B cell (primary cell): Measurements from ENCODE around the gene IRX4. TPM values are rescaled to one million over a fixed set of nuclear protein-coding genes. Genes with fewer than 3 reads are reported as not detected.

Experiments
- ATAC-seq: fragments of 200-7000 bp; cut with Tn5 transposase; one replicate; pipeline ENCODE4 v1.10.0; 2021; ENCODE audit warnings: low read depth, mild to moderate bottlenecking, moderate number of reproducible peaks, moderate library complexity
- CTCF ChIA-PET: fragments of 350-600 bp; sonication (Branson Sonifier 250); formaldehyde crosslinking; loops from one replicate; lab custom pipeline; 2021; ENCODE audit warnings: antibody characterized with exemption, inconsistent platforms; lab: Charles Lee
- POLR2A ChIA-PET: fragments of 350-600 bp; sonication (Branson Sonifier 250); formaldehyde crosslinking; loops from one replicate; lab custom pipeline; 2021; ENCODE audit warnings: antibody characterized with exemption; lab: Charles Lee
- DNase-seq: peaks from one replicate; pipeline ENCODE4 v3.0.0; 2013
- H2AFZ ChIP-seq: 2 replicates; pipeline ENCODE4 v1.6.1; 2012; ENCODE audit warnings: mild to moderate bottlenecking, low read depth, low read length; ENCODE audit not compliant: insufficient read depth, poor library complexity, severe bottlenecking
- H3K27ac ChIP-seq, 2 donors: 1 replicate in 1 of 2; 2 replicates in 1 of 2; pipeline ENCODE4 v1.5.1; 2012 to 2013; ENCODE audit warnings: low read length in 2 of 2, mild to moderate bottlenecking in 2 of 2, moderate library complexity in 1 of 2
- H3K27me3 ChIP-seq, 4 experiments: fragments of 200-600 bp in 1 of 4; sonication (generic) in 1 of 4; replicated peaks in 1 of 4; 1 replicate in 2 of 4; 2 replicates in 2 of 4; pipeline versions ENCODE4 v1.6.1 to v1.7.0; 2013 to 2016; ENCODE audit warnings: low read length in 3 of 4, mild to moderate bottlenecking in 2 of 4, mixed read lengths in 1 of 4, moderate library complexity in 1 of 4; ENCODE audit not compliant: insufficient read depth in 4 of 4, control insufficient read depth in 3 of 4; ENCODE audit errors: control extremely low read depth in 1 of 4
- H3K36me3 ChIP-seq, 2 experiments: replicated peaks in 1 of 2; 1 replicate in 1 of 2; 2 replicates in 1 of 2; pipeline versions ENCODE4 v1.6.1 to v1.7.1; 2013; ENCODE audit warnings: low read length in 1 of 2; ENCODE audit not compliant: insufficient read depth in 2 of 2, control insufficient read depth in 1 of 2; ENCODE audit errors: control extremely low read depth in 1 of 2, extremely low read depth in 1 of 2
- H3K4me1 ChIP-seq, 2 donors: fragments of 200-600 bp in 1 of 2; sonication (generic) in 1 of 2; 1 replicate in 1 of 2; 2 replicates in 1 of 2; pipeline versions ENCODE4 v1.5.1 to v1.6.1; 2013 to 2017; ENCODE audit warnings: low read length in 2 of 2; ENCODE audit not compliant: control insufficient read depth in 2 of 2, insufficient read depth in 2 of 2
- H3K4me2 ChIP-seq: replicated peaks from 2 replicates; pipeline ENCODE3; 2012; ENCODE audit warnings: mild to moderate bottlenecking, low read depth, low read length; ENCODE audit not compliant: poor library complexity, severe bottlenecking
- H3K4me3 ChIP-seq, 5 experiments: fragments of 200-600 bp in 1 of 5; sonication (generic) in 1 of 5; 1 replicate in 3 of 5; 2 replicates in 2 of 5; pipeline versions ENCODE4 v1.5.1 to v1.7.0; 2011 to 2016; ENCODE audit warnings: low read length in 4 of 5, mild to moderate bottlenecking in 4 of 5, low read depth in 2 of 5, control low read depth in 1 of 5, moderate library complexity in 1 of 5; ENCODE audit not compliant: insufficient read depth in 1 of 5; ENCODE audit errors: control extremely low read depth in 1 of 5, extremely low read depth in 1 of 5
- H3K79me2 ChIP-seq: fragments of 200-600 bp; sonication (generic); one replicate; pipeline ENCODE4 v1.6.0; 2016; ENCODE audit warnings: low read length; ENCODE audit not compliant: control insufficient read depth, insufficient read depth
- H3K9ac ChIP-seq: fragments of 200-600 bp; sonication (generic); 2 replicates; pipeline ENCODE4 v1.6.1; 2017; ENCODE audit warnings: mild to moderate bottlenecking, low read length, moderate library complexity
- H3K9me3 ChIP-seq, 3 donors: one replicate each; pipeline versions ENCODE4 v1.6.1 to v1.7.1; 2013; ENCODE audit warnings: low read length in 2 of 3; ENCODE audit not compliant: control insufficient read depth in 2 of 3, insufficient read depth in 1 of 3; ENCODE audit errors: control extremely low read depth in 1 of 3
- H4K20me1 ChIP-seq: 2 replicates; pipeline ENCODE4 v1.6.0; 2012; ENCODE audit warnings: mild to moderate bottlenecking, low read length; ENCODE audit not compliant: insufficient read depth, control insufficient read depth, poor library complexity, severe bottlenecking
- H3K27ac Mint-ChIP-seq: one replicate; pipeline ENCODE4 v1.8.0; 2021; ENCODE audit warnings: mixed read lengths
- H3K27me3 Mint-ChIP-seq: one replicate; pipeline ENCODE4 v1.8.0; 2021; ENCODE audit warnings: mixed read lengths
- H3K4me1 Mint-ChIP-seq: one replicate; pipeline ENCODE4 v1.8.0; 2021; ENCODE audit warnings: mixed read lengths
- H3K4me3 Mint-ChIP-seq: one replicate; pipeline ENCODE4 v1.8.0; 2021; ENCODE audit warnings: mixed read lengths
- H3K9me3 Mint-ChIP-seq: one replicate; pipeline ENCODE4 v1.8.0; 2022; ENCODE audit warnings: mixed read lengths; ENCODE audit not compliant: insufficient read depth
- CTCF ChIP-seq: fragments of 200-600 bp; IDR thresholded peaks from one replicate; pipeline ENCODE4 v1.8.0; 2022; ENCODE audit warnings: antibody characterized with exemption, mild to moderate bottlenecking
- EZH2 ChIP-seq: IDR thresholded peaks from 2 replicates; pipeline ENCODE4 v1.6.1; 2012; ENCODE audit warnings: borderline replicate concordance, low read depth, mild to moderate bottlenecking, moderate library complexity, low read length; ENCODE audit not compliant: insufficient read depth, poor library complexity, severe bottlenecking
- WGBS: methylation state at CpG from one replicate; pipeline ENCODE4 v1.1.5; 2013; ENCODE audit warnings: missing lambda C conversion rate; ENCODE audit not compliant: insufficient coverage; 5-methylcytosine and 5-hydroxymethylcytosine counted together
- intact Hi-C: fragments of 100-400 bp; cut with micrococcal nuclease; formaldehyde crosslinking; loops from one replicate; pipeline ENCODE4 v1.10.0; 2022
- polyA plus RNA-seq: library from polyadenylated mRNA; depleted of rRNA; stranded (reverse); fragments of >200 nt; gene quantifications from 2 replicates; pipeline ENCODE4 v1.2.3, GENCODE V29; 2012
- total RNA-seq, 2 donors: library from RNA; stranded (reverse); fragments of 120-200 nt in 1 of 2; gene quantifications; 1 replicate in 1 of 2; 2 replicates in 1 of 2; pipeline versions ENCODE4 v1.2.3 to v1.2.4, GENCODE V29; 2013 to 2022

The IRX4 gene
- total and polyA plus RNA-seq, 2 donors (not counting 1 experiment from before 2014, with no cell fraction given) = not detected

GRCh38 chr5:1888541-1889251 lies 6.0 kb upstream of the IRX4 start:
- no peak overlapping the region for H3K4me3 Mint-ChIP-seq
- DNase-seq (no peak), ATAC-seq (no peak)
- peaks cover 0 to 4% of the 10 kb centered on the region in 2 donors for H3K4me1 ChIP-seq
- no peak overlapping the region for H3K4me2 ChIP-seq
- H3K36me3 ChIP-seq = no peaks in the 10 kb centered on the region
- CTCF ChIA-PET = no interaction called here
- peaks cover 6% of the 10 kb centered on the region for H3K4me1 Mint-ChIP-seq
- H3K9me3 Mint-ChIP-seq = no peaks in the 10 kb centered on the region
- peaks cover 45% of the 10 kb centered on the region for H3K27me3 Mint-ChIP-seq
- no peak for TF ChIP-seq EZH2
- TF ChIP-seq CTCF = no peak
- no peaks in the 10 kb centered on the region for H4K20me1 ChIP-seq
- H3K27me3 ChIP-seq = peaks cover 0 to 49% (median 16%) of the 10 kb centered on the region in 4 experiments
- H3K27ac ChIP-seq = no peak overlapping the region
- intact Hi-C loops = no loop called here
- H2AFZ ChIP-seq = no peak overlapping the region
- WGBS = 71% methylated on average over 24 of the region's 24 CpGs
- no peak overlapping the region for H3K9ac ChIP-seq
- H3K9me3 ChIP-seq = peaks cover 0 to 13% (median 0%) of the 10 kb centered on the region in 3 donors
- no peak overlapping the region for H3K4me3 ChIP-seq
- no peaks in the 10 kb centered on the region for H3K79me2 ChIP-seq
- no peak overlapping the region for H3K27ac Mint-ChIP-seq
- POLR2A ChIA-PET = no interaction called here

GRCh38 chr5:1887588-1888360 lies 5.0 kb upstream of the IRX4 start:
- POLR2A ChIA-PET = no interaction called here
- no peak overlapping the region for H2AFZ ChIP-seq
- TF ChIP-seq EZH2 (no peak), CTCF (no peak)
- H3K9ac ChIP-seq = no peak overlapping the region
- Mint-ChIP-seq H3K4me1 (peaks cover 6% of the 10 kb centered on the region), H3K4me3 (no peak overlapping the region), H3K27ac (no peak overlapping the region), H3K9me3 (no peaks in the 10 kb centered on the region), H3K27me3 (peaks cover 43% of the 10 kb centered on the region)
- DNase-seq = no peak
- H4K20me1 ChIP-seq = no peaks in the 10 kb centered on the region
- no peaks in the 10 kb centered on the region for H3K36me3 ChIP-seq
- 15% methylated on average over 29 of the region's 31 CpGs for WGBS
- H3K4me2 ChIP-seq = no peak overlapping the region
- peaks cover 0 to 14% (median 0%) of the 10 kb centered on the region in 3 donors for H3K9me3 ChIP-seq
- H3K27me3 ChIP-seq = peaks cover 0 to 57% (median 19%) of the 10 kb centered on the region in 4 experiments
- H3K79me2 ChIP-seq = no peaks in the 10 kb centered on the region
- no peak for ATAC-seq
- H3K4me3 ChIP-seq = no peak overlapping the region
- intact Hi-C loops = no loop called here
- H3K27ac ChIP-seq = no peak overlapping the region
- CTCF ChIA-PET = no interaction called here
- H3K4me1 ChIP-seq = peaks cover 6 to 13% of the 10 kb centered on the region in 2 donors
